CD4-positive, alpha-beta T cell treated with Interleukin-6 at 100 ng/mL for 8 hours (primary cell): Measurements from ENCODE around the gene LRRC28.

Source experiments
- DNase-seq: peaks from one replicate; pipeline ENCODE4 v3.0.0-alpha.2; 2020; ENCODE audit warnings: mixed read lengths, low spot score

Gene LRRC28

DNA sequence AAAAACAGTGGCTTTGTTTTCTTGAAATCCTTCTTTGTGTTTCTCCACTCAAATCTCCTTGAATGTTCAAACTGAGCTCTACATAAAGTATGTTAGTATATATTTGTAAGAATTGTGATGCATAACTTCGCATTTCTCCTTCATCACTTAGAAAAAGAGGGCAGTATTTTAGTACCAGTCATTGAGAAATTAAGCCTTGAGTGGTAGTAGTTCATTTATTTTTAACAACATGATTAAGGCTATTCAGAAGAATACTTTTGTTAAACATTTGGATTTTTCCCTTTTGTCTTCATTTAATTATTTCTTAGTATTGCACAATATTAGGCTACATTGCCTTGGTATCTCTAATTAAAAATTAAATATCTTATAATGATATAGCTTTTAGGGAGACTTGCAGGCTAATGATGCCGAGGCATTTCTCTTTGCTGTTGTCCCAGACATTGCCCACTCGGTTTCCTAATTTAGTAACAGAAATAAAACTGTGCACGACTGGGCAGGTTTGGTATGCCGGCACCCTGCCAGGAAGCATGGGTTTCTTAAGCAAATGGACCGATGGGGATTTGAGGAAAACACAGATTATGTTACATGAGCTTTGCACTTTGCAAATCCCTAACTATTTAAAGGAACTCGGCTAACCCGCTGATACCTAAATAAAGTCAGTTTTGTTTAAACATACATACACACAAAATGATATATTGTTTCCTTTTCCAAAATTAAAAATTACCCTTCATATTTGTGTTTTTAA, 54.7 kb downstream of the LRRC28 start:
- DNase-seq = no peak

DNA sequence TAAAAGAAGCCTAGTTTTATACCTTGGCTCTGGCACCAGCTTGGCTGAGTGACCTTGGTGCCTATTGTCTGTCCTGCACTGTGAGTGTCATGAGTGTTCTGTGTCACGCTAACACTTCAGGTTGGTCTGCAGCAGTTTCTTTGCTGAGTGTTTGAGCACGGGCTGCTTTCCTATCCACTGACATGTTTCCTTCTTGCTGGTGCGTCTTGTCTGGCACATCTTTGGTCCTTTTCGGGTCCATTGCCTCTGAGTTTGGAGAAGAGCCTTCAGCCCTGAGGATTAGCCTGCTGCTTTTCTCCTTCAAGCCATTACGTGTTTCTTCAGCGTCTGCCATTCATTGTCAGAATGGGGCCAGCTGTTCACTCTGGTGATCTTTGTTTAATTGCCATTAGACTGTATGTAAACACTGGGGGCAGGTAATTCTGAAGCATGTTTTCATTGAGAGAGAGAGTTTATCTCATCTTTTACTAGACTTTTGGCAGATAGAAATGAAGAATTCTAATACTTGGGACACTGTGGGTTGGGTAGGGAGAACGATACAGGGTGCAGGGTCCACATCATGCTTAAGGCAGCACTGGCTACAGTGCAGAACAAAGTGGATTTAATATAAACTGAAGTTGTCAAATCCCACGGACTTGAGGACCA, 55.5 kb downstream of the LRRC28 start:
- DNase-seq = no peak

DNA sequence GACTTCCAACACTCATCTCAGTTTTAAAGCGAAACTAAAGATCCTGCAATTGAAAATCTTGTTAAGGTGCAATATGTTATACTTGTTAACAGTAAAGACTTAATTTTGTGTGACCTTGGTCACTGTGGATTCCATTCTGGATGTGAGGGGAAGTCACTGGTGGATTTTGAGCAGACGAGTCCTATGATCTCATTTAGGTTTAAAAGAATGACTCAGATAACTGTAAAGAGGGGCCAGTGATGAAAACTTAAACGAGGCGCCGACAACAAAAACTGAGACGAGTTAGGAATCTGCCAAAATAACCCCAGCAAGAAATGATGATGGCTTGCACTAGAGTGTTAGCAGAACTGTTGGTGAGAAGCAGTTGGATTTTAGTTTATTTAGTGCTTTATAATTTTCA, 56.5 kb downstream of the LRRC28 start:
- DNase-seq = no peak

DNA sequence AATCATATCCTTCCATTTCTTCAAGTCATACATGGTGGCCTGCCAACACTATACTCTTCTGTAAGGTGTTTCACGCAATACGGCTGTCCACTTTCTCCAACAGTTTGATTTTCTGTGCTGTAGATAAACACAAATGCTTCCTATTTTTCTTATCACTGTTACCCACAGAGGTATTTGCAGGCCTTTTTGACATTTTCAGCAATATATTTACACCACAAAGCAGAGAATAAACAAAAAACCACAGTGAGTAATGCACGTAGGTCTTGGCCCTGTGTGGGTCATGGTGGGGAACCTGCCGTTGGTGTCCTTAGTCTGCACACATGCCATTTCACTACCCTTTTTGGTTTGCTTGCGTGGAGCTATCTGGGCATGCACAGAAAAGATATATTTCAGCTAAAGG, 59.5 kb downstream of the LRRC28 start:
- no peak for DNase-seq

DNA sequence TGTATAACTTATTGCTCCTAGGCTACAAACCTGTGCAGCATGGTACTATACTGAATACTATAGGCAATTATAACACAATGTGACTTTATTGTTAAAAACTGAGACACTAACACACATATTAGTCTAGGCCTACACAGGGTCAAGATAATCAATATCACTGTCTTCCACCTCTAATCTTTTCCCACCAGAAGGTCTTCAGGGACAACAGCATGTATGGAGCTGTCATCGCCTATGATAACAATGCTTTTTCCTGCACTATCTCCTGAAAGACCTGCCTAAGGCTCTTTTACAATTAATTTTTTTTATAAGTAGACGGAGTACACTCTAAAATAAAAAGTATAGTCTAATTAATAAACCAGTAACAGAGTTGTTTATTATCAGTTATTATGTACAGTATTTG, 60.9 kb downstream of the LRRC28 start:
- no peak for DNase-seq

DNA sequence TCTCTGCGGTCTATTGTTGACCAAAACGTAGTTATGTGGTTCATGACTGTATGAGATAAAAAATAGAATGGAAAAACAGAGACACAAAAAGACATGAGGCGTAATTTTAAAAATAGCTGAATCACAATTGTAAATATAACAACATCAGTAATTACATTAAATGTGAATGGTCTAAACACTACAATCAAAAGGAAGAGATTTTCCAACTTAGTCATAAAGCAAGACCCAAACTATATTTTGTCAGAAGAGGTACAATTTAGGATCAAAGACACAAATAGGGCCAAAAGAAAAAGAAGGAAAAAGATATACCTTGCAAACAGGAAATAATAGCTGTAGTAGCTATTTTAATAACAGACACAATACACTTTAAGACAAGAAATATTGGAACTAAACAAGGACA, 61.5 kb downstream of the LRRC28 start:
- no peak for DNase-seq

DNA sequence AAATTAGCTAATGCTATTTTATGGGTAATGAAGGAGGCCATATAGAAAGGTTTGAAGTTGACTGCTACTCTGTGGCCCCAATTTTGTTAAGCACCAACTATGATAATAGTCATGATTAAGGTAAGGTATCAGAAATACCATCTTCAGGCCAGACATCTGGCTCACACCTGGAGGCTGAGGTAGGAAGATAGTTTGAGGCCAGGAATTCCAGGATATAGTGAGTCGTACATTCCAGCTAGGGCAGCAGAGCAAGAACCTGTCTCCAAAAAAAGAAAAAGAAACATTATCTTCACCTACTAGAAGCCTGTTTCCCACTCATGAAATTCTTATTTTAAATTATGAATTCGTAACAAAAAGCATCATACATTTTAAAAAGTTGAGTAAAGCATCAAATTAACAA, 64.4 kb downstream of the LRRC28 start:
- no peak for DNase-seq

DNA sequence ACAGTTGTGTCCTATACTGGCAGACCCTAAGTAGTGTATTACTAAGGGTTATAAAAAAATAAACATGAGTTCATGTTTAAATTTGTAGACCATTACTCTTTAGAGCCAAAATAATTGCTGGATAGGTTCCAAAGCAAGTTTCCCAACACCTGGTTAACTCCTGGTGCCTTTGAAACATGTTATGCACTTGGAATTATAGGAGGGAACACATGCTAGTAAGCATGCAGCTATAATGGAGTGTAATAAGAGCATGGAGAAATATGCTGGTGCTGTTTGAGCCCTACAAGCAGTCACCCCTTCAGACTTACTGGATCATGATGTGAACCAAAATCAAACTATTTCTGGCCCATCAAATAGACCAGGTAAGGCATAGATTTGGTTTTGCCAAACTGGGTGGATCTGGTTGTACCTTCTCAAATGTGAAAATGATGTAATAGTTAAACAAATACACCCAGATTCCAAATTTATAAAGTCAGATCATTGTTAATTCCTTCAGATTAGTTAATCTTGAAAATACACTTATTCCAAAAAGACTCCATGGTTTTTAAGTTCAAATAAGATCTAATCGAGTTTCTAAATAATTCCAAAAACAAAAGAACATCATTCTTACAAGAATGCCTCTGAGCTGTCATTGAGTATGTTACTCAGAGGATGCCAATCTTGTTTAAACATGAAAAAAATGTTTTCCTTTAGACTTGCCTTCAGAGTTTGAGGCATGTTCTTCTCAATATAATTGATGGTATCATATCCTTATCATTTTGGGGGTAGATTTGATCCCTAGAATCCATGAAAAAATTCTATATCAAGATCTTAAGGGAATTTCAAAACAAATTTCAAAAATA, 69.3 kb downstream of the LRRC28 start:
- no peak for DNase-seq

DNA sequence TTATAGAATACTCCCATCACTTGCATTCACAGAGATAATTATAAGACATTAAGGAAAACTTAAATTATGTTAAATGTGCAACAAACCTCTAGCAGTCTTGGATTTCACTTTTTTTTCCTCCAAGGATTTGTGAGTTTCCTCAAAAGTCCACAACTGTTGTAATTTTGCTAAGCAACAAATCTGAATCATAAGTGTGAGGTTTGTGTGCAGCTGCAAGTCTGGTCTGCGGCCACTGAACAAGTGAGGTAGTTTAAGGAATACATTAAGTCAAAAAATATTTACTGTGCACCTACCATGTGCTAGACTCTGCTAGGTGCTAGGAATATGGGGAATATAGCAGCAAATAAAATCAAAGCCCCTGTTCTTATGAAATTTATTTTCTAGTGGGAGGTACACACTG, 70.2 kb downstream of the LRRC28 start:
- DNase-seq = no peak

DNA sequence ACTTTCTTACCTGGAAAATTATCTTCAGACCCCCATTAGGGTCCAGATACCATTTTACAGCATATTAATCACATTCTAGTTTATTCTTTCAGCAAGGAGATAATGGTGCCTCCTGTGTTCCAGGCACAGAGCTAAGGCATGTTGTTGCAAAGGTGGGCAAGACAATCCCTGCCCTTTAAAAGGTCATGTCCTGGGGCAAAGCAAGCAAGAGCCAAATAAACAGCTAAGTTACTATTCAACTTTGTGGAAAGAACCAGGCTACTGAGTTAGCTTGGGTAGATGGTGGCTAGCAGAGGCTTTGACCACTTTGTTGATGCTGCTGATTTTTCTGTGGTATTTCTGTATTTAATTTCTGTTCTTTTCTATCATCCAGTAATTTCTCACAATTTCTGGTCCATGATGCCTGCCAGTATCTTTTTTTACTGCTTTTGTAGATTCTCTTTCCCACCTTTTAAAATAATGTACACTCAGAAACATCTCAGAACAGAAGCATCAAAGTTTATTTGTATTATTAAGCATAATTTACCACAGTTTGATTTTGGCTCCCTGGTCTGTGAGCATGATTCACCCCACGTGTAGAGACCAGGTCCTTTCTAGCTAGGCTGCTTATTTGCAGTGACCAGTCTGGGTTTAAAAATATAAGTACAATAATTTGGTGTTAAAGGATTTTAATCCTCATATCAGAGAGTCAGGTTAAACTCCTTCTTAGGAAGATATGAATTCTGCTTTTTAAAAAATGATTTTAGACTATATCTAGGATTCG, 71.5 kb downstream of the LRRC28 start:
- DNase-seq = no peak

DNA sequence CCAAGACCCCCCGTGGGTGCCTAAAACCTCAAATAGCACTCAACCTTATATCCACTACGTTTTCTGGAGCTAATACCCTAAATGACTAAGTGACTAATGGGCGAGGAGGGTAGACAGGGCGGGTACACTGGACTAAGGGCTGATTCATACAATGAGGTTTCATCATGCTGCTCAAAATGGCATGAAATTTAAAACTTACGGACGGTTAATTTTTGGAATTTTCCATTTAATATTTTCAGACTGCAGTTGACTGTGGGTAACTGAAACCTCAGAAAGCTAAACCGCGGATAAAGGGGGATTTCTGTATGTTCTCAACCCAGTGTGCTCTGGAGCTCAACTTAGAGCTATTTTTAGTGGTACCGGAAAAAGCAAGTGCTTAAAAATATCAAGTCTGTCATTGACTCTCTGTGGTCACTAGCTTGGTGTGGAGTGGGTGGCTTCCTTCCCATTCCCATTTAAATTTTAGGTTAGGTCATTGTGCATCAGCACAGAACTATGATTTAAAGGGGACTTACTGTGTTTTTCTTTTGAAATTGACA, 72.9 kb downstream of the LRRC28 start:
- no peak for DNase-seq

DNA sequence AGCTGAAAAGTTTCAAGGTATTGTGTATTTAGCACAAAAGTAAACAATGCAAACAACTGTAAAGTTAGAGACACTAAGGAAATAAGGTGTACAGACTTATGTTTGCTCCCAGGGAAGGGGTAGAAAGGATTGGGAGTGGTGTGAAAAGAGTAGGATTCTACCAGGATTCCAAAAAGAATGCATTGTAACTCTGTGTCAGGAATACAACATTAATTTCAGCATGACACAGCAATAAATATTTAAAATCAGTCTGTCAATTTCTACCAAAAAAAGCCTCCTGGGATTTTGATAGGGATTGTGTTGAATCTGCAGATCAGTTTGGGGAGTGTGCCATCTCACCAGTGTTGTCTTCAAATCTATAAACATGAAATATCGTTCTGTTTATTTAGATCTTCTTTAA, 73.4 kb downstream of the LRRC28 start:
- no peak for DNase-seq

DNA sequence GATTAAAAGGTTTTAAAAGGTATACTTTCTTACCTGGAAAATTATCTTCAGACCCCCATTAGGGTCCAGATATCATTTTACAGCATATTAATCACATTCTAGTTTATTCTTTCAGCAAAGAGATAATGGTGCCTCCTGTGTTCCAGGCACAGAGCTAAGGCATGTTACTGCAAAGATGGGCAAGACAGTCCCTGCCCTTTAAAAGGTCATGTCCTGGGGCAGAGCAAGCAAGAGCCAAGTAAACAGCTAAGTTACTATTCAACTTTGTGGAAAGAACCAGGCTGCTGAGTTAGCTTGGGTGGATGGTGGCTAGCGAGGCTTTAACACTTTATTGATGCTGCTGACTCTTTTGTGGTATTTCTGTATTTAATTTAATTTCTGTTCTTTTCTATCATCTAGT, 75.0 kb downstream of the LRRC28 start:
- no peak for DNase-seq

DNA sequence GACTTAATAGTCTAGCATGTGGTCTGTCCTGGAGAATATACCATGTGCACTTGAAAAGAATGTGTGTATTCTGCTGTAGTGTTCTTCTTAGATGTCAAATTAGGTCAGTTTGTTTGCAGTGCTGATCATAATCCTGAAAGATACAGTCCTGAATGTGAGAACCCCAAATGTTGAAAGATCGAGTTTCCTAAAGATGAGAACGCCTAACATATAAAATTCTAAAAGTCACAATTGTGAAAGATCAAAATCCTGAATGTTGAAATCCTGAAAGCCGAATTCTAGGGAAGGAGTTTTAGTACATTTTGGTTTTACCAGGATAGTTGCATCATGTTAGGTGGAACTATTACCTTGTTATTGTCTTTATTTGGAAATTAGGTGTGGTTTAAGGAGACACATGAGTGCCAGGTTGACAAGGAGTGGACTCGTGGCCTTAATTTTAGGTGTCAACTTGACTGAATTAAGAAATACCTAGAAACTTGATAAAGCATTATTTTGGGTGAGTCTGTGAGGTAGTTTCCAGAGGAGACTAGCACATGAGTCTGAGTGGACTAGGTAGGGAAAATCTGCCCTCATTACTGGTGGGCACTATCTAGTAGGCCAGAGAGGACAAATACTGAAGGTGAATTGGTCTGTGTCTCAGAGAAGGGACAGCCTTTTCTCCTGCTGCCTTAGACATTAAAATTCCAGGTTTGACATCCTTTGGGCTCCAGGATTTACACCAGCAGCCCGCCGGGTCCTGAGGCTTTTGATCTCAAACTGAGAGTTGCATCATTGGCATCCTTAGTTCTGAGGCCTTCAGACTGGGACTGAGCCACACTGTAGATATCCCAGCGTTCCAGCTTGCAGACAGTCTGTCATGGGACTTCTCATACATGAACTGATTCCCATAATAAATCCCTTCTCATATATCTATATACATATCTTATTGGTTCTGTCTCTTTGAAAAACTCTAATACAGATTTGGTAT, 77.1 kb downstream of the LRRC28 start:
- no peak for DNase-seq

DNA sequence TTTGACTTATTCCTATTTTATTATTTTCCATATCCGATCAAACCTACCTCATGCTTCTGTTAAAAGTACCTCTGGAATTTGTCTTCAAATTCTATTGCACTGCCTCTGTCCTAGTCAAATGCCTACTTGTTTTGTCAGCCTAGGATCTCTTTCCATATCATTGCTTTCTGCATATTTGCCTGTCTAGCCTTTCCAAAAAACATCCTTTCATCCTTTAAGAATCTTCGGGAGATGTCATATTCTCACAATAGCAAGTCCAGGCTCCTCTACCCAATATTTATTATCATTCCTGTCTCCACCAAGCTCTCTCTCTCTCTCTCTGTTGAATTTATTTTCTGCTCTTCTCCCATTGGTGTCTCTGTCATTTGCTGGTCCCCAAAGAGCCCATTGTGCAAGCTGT, 80.1 kb downstream of the LRRC28 start:
- DNase-seq = no peak

DNA sequence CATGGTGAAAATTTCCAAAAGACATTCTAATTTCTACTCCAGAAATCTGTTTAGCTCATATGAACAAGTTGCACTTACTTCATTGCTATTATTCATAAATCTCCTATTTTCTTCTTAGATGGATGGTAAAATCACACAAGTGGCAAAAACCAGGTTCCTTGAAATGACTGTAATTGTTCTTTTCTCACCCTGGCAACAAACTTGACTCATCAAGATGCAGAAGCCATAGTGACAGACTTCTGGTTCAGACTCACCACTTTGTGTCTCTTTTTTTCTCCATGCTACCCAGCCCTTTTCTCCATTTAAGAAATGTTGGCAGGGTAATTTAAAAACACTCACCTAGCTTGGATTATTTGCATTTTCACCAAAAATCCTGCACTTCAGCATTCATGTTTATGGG, 82.1 kb downstream of the LRRC28 start:
- no peak for DNase-seq

DNA sequence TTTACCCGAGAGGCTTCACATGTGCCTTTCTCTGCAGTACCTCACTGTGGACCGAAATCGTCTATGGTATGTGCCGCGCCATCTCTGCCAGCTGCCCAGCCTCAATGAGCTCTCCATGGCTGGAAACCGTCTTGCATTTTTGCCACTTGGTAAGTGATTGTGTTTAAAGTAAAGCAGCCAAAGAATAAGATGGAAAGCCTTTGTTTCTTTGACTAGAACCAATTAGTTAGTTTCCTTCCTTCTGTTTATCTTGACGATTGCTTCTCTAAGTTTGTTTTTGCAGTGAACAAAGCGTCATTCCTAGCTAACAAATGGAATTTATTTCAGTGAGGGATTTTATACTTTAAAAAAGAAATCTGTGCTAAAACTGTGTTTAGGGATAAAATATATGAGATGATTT, 82.7 kb downstream of the LRRC28 start:
- no peak for DNase-seq

DNA sequence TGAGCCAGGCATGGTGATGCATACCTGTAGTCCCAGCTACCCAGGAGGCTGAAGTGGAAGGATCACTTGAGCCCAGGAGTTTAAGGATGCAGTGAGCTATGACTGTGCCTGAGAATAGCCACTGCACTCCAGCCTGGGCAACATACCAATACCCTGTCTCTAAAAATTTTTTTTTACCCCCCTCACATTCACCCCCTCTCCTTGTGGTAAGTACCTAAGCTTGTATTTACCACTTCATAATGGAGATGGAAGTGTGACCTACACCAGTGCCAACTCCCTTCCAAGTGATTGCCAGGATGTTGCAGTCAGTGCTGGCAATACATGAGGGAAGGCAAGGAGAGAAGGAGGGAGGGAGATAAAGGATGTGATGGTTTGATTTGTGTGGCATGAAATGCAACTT, 84.2 kb downstream of the LRRC28 start:
- DNase-seq = no peak

DNA sequence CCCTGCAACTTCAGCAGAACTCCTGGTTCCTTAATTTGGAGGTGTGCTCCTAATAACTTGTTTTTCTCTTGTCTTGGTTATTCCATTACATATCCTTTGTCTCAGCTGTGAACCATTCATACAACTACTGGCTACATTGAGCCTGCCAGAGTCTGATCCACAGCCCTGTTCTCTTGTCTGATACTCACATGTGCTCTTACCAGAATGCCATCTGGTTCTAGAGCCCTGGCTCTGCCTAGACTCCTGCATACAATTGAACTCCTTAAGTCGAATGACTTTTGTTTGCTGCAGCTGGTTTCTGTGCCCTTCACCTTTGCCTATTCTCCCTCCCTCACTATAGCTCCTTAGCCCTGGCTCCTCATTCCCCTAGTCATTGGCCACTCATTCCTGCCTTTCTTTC, 85.5 kb downstream of the LRRC28 start:
- no peak for DNase-seq

DNA sequence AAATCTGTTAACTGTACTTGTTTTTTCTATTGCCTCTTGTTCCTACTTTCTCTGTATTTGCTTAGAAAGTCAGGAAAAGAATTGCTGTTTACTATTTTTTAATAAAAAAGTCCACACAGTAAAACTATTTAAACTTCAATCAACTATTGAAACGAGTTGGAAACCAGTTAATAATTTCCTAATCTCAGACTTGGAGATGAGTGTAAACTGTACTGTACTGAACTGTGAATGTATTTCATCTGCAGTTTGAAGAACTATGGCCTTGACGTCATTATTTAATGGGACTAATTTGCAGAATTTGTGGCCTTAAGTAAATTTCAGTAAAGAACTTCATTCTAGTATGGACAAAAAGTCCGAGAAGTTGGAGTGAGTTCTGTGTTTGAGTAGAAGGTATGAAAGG, 89.1 kb downstream of the LRRC28 start:
- no peak for DNase-seq

DNA sequence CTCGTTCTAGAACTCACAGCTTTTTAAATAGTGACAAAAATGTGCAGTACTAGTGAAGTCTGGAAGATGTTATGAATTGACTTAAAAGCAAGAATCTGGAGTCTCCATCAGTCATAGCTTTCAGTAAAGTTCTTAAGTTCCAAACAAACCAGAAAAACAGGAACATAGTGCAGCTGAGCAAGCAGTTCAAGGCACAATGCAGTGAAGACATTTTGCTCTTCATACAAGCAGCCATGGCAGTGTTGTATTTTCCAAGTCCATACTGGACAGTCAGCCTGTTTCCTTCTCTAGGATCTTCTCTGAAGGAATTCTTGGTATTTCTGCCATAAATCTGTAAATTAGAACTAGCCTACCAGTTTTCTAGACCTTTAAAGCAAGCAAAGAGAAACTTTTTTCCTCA, 90.5 kb downstream of the LRRC28 start:
- no peak for DNase-seq
